ENCODE results near the gene LSP1.

LSP1 gene

GRCh38 chr11:1866776-1867175 is 13.9 kb downstream of the LSP1 start:
- TF ChIP-seq, protein P1, sequence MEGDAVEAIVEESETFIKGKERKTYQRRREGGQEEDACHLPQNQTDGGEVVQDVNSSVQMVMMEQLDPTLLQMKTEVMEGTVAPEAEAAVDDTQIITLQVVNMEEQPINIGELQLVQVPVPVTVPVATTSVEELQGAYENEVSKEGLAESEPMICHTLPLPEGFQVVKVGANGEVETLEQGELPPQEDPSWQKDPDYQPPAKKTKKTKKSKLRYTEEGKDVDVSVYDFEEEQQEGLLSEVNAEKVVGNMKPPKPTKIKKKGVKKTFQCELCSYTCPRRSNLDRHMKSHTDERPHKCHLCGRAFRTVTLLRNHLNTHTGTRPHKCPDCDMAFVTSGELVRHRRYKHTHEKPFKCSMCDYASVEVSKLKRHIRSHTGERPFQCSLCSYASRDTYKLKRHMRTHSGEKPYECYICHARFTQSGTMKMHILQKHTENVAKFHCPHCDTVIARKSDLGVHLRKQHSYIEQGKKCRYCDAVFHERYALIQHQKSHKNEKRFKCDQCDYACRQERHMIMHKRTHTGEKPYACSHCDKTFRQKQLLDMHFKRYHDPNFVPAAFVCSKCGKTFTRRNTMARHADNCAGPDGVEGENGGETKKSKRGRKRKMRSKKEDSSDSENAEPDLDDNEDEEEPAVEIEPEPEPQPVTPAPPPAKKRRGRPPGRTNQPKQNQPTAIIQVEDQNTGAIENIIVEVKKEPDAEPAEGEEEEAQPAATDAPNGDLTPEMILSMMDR (IDR thresholded peaks at IDR 0.05; ENCODE audit: low read depth, low read length), result no peak
- no peak for DNase-seq (ENCODE audit: extremely low read depth, low read depth)

DNA sequence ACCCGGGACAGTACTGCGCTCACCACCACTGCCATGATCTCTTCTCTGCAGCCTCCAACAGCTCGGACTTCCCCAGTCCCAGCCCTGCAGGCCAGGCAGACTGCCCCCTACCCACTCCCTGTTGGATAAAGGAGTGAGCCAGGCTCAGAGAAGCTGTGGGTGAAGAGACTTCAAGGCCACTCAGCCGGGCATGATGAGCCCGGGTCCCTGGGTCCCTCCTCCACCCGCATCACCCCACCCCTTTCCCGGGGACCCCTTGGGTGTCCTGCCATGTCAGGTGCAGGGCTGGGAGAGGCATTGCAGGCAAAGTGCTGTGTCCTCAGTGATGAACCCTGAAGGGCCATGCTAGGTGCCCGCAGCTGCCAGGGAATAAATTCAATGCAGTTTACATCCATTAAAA is 14.5 kb downstream of the LSP1 start:
- no peak for DNase-seq (ENCODE audit: extremely low read depth, low read depth)
- TF ChIP-seq, protein P1 (IDR thresholded peaks at IDR 0.05; ENCODE audit: low read depth, low read length), result no peak

DNA sequence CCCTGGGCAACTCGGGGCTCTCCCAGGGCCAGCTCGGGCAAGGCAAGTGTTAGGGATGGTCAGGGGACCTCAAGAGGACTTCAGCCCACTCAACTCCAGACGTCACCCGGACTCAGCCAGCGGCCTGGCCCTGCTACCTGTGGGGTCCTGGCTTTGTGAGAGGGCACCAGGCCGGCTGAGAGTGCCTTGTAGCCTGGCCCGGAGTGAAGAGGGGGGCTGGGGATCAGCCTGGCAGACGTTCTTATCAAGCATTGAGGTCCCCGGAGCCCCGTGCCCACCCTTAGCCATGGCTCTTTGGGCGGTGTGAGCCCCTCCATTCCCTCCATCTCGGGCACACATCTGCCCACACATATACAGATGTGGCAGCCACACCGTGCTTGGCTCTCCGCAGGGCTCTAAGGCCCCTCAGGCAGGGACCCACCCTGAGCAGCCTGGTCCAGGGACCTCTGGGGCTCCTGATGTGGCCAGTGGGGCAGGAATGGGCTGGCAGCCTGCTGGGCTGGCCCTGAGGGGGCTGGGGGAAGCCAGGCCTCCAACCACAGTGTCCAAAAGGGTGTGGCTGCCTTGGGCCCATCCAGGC is 15.3 kb downstream of the LSP1 start:
- no peak for DNase-seq (ENCODE audit: extremely low read depth, low read depth)
- TF ChIP-seq, protein P1 (IDR thresholded peaks at IDR 0.05; ENCODE audit: low read depth, low read length), result no peak

DNA sequence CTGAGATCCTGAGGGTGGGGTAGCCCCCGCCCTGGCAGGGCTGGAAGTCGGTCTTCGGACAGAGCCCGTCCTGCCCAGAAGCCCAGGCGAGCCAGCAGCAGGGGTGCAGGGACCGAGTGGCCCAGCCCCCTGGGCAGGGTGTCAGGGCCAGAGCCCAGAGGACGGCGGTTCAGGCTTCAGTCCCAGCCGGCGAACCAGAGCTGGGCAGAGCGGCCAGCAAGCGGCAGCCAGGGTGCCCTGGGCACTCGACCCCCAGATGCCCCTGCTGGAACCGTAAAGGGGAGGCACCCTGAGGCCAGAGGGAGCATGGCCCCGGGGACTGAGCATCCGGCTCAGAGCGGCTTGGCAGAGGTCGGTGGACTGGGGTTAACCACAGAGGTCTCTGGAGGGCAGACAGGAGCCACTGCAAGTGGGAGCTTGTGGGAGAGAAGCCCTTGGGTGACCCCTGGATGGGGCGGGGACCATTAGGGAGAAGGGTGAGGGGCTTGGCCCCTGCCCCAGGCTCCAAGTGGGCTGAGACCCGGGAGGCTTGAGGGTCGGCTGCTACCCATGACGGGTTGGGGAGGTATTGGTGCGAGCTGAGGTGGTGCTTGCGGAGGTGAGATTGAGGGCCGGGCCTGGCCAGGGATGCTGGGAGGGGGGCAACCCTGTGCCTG is 15.9 kb downstream of the LSP1 start:
- DNase-seq (ENCODE audit: extremely low read depth, low read depth), result no peak
- TF ChIP-seq, protein P1 (IDR thresholded peaks at IDR 0.05; ENCODE audit: low read depth, low read length), result no peak

GRCh38 chr11:1869427-1870325 is 16.8 kb downstream of the LSP1 start:
- TF ChIP-seq, protein P1 (IDR thresholded peaks at IDR 0.05; ENCODE audit: low read depth, low read length), result peak; percentile 60
- DNase-seq (ENCODE audit: extremely low read depth, low read depth), result no peak

DNA sequence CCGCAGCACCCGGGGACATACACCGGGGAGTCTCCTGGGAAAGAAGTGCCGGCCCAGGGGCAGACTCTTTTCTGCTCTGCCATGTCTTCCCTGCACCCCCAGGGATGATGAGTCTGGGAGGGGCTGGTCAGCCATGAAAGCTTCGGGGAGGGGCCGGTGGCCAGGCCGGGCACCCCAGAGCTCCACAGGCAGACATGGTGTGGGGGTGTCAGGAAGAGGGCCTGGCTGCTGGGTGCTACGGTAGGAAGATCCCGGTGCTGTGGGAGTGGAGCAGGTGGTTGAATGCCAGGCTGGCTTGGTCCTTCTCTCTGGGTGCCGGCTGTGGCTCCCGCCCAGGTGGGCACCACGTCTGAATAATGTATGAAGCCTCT is 17.4 kb downstream of the LSP1 start:
- DNase-seq (ENCODE audit: extremely low read depth, low read depth), result no peak
- TF ChIP-seq, protein P1 (IDR thresholded peaks at IDR 0.05; ENCODE audit: low read depth, low read length), result no peak

Measured in AG09319 (cell line).